Suppressor macrophage (primary cell): ENCODE measurements around the gene PET100.

ENCODE experiments used
- DNase-seq, 4 experiments: peaks; one replicate each; pipeline ENCODE4 v3.0.0-alpha.2; 2020 to 2022

Gene PET100

GRCh38 chr19:7612282-7613274, 17.0 kb upstream of the PET100 start:
- no peak for DNase-seq

GRCh38 chr19:7614859-7615741, 14.5 kb upstream of the PET100 start:
- no peak for DNase-seq

- no peak for DNase-seq
These were observed 12.4 kb upstream of the PET100 start for GRCh38 chr19:7617172-7617571.

- DNase-seq: no peak
These were observed 11.9 kb upstream of the PET100 start for GRCh38 chr19:7617735-7618134.

GRCh38 chr19:7618348-7618747, 11.2 kb upstream of the PET100 start:
- no peak for DNase-seq

- no peak for DNase-seq
These were observed 10.7 kb upstream of the PET100 start for GRCh38 chr19:7618771-7619510.

- DNase-seq: no peak
These were observed 9.7 kb upstream of the PET100 start for GRCh38 chr19:7619671-7620441.

- no peak for DNase-seq
These were observed 8.9 kb upstream of the PET100 start for GRCh38 chr19:7620442-7621412.

GRCh38 chr19:7622933-7623685, 6.5 kb upstream of the PET100 start:
- DNase-seq: no peak

GRCh38 chr19:7623725-7624603, 5.6 kb upstream of the PET100 start:
- DNase-seq: no peak

- no peak for DNase-seq
These were observed 4.8 kb upstream of the PET100 start for GRCh38 chr19:7624810-7625209.

- DNase-seq: no peak
These were observed 3.7 kb upstream of the PET100 start for GRCh38 chr19:7625763-7626372.

- no peak for DNase-seq
These were observed 2.4 kb upstream of the PET100 start for GRCh38 chr19:7627166-7627565.

- peak in 1 of 4 experiments; percentile 12 for DNase-seq
These were observed 843 bp upstream of the PET100 start for GRCh38 chr19:7628589-7629311.

- DNase-seq: no peak
These were observed 2.0 kb downstream of the PET100 start for GRCh38 chr19:7631577-7631976.

- no peak for DNase-seq
These were observed 3.0 kb downstream of the PET100 start for GRCh38 chr19:7632340-7633203.

- DNase-seq: no peak
These were observed 4.1 kb downstream of the PET100 start, which contains the start of gene PCP2 for GRCh38 chr19:7633698-7634097. PCP2 (minus strand) TSS chr19:7633719; CDS start chr19:7633457, 262 bp downstream.
